AG04450 (cell line): ENCODE data around the gene HOXC12. TPM values are rescaled to one million over a fixed set of nuclear protein-coding genes. Genes with fewer than 3 reads are reported as not detected.

Experiments used
- CTCF ChIA-PET: fragments of 300-600, 350-600 bp; formaldehyde crosslinking; extraction: SDS; loops from one replicate; lab custom pipeline; 2022; ENCODE audit warnings: antibody characterized with exemption, inconsistent platforms; lab: Charles Lee
- POLR2A ChIA-PET: fragments of 350-600 bp; formaldehyde crosslinking; extraction: SDS; loops from one replicate; lab custom pipeline; 2021; ENCODE audit warnings: antibody characterized with exemption, inconsistent platforms; lab: Yijun Ruan, JAX
- DNase-seq: peaks from one replicate; pipeline ENCODE4 v3.0.0-alpha.2; 2011; ENCODE audit warnings: low read depth, low spot score
- H3K27ac ChIP-seq: one replicate; pipeline ENCODE4 v1.5.1; 2012; ENCODE audit warnings: low read depth, low read length, control low read depth
- H3K27me3 ChIP-seq: one replicate; pipeline ENCODE4 v1.6.0; 2012; ENCODE audit warnings: low read length; ENCODE audit not compliant: control insufficient read depth, insufficient read depth
- H3K4me3 ChIP-seq: 2 replicates; pipeline ENCODE4 v1.5.1; 2011; ENCODE audit warnings: mild to moderate bottlenecking, low read depth, low read length, control low read depth
- H3K9me3 ChIP-seq: 2 replicates; pipeline ENCODE4 v1.5.1; 2012; ENCODE audit warnings: low read length; ENCODE audit not compliant: control insufficient read depth, insufficient read depth
- polyA plus RNA-seq: library from polyadenylated mRNA; depleted of rRNA; stranded (reverse); fragments of >200 nt; gene quantifications from 2 replicates; pipeline ENCODE4 v1.2.3, GENCODE V29; 2011
- TF ChIP-seq, protein P1 (sequence below): IDR thresholded peaks from 2 replicates; pipeline ENCODE4 v1.5.1; 2011; ENCODE audit warnings: low read depth, low read length, control low read depth, inconsistent platforms

Gene HOXC12
- polyA plus RNA-seq, 1 experiment = not detected

DNA sequence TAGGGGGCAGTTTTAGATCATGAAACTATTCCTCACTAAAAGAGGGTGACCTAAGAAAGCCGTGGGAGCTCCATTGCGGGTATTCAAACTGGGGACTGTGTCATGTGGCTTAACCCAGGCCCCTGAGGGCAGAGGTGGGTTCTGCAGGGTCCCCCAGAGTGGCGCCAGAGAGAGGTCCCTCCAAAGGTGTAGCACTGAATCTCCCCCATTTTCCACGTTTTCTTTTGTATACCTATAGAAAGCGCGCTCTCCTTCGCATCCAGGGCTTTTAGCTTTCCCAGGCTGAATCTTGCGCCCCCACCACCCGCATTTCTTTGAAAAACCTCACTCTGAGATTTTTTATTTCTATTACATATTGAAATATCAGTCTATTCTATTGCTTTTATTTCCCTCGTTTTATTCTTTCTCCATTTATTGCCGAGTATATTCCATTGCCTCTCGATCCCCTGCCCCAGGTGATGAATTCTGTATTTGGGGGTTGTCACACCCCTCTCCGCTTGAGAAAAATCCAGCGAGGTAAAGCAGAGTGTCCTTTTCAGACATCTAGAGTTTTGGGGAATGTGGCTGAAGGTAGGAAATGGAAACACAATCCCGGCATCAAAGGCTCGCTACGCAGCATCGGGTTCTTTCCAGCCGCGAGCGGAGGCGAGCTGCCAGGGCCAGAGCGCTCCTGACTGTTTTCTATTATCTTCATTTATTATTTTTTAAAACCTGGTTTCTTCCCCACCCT lies 16.9 kb upstream of the HOXC12 start:
- ChIA-PET CTCF (no interaction called here), POLR2A (no interaction called here)
- TF ChIP-seq, protein P1, sequence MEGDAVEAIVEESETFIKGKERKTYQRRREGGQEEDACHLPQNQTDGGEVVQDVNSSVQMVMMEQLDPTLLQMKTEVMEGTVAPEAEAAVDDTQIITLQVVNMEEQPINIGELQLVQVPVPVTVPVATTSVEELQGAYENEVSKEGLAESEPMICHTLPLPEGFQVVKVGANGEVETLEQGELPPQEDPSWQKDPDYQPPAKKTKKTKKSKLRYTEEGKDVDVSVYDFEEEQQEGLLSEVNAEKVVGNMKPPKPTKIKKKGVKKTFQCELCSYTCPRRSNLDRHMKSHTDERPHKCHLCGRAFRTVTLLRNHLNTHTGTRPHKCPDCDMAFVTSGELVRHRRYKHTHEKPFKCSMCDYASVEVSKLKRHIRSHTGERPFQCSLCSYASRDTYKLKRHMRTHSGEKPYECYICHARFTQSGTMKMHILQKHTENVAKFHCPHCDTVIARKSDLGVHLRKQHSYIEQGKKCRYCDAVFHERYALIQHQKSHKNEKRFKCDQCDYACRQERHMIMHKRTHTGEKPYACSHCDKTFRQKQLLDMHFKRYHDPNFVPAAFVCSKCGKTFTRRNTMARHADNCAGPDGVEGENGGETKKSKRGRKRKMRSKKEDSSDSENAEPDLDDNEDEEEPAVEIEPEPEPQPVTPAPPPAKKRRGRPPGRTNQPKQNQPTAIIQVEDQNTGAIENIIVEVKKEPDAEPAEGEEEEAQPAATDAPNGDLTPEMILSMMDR = no peak
- peaks cover 15% of the 10 kb centered on the region; the same call in 1 of the 2 replicates for H3K9me3 ChIP-seq
- H3K27ac ChIP-seq = no peak overlapping the region
- DNase-seq = no peak
- H3K4me3 ChIP-seq = no peak overlapping the region
- H3K27me3 ChIP-seq = peaks cover 94% of the 10 kb centered on the region

DNA sequence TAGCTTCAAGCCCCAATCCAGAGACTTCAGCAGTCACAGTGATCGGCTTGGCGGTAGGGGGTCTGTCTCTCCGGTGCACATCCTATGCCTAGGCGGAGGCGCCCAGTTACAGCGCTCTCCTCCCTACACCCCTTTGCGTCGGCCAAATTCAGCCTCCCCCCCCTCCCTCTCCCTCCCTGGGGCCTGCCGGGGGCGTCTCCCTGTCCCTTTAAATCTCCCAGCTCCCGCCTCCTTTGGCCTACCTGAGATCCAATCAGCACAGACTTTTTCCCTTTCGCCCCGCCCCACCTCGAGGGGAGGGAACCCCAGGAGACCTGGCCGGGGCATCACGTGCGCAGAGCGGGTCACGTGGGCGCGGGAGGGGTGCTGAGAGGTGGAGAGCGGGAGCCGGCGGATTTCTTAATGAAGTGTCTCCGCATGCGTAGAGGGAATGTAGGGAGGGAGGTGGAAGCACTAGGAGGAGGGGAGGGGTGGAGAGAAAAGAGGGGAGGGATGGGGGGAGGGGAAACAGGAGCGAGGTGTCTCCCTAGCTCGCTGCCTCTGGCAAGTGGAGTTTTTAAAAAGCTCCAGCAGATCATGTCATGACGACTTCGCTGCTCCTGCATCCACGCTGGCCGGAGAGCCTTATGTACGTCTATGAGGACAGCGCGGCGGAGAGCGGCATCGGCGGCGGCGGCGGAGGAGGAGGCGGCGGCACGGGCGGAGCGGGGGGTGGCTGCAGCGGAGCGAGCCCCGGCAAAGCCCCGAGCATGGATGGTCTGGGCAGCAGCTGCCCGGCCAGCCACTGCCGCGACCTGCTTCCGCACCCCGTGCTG lies 16.2 kb upstream of the HOXC12 start, which contains the start of gene HOXC13:
Gene HOXC13 (plus strand): TSS at position 506 of the 815 bp plus-strand sequence. CDS start 76 bp downstream, at position 582.
- peaks cover 93% of the 10 kb centered on the region for H3K27me3 ChIP-seq
- no peak for DNase-seq
- H3K9me3 ChIP-seq = peaks cover 15% of the 10 kb centered on the region; the same call in 1 of the 2 replicates
- ChIA-PET CTCF (no interaction called here), POLR2A (no interaction called here)
- H3K27ac ChIP-seq = no peak within 1 kb of the TSS
- H3K4me3 ChIP-seq = no peak within 1 kb of the TSS
- TF ChIP-seq, protein P1 = no peak

DNA sequence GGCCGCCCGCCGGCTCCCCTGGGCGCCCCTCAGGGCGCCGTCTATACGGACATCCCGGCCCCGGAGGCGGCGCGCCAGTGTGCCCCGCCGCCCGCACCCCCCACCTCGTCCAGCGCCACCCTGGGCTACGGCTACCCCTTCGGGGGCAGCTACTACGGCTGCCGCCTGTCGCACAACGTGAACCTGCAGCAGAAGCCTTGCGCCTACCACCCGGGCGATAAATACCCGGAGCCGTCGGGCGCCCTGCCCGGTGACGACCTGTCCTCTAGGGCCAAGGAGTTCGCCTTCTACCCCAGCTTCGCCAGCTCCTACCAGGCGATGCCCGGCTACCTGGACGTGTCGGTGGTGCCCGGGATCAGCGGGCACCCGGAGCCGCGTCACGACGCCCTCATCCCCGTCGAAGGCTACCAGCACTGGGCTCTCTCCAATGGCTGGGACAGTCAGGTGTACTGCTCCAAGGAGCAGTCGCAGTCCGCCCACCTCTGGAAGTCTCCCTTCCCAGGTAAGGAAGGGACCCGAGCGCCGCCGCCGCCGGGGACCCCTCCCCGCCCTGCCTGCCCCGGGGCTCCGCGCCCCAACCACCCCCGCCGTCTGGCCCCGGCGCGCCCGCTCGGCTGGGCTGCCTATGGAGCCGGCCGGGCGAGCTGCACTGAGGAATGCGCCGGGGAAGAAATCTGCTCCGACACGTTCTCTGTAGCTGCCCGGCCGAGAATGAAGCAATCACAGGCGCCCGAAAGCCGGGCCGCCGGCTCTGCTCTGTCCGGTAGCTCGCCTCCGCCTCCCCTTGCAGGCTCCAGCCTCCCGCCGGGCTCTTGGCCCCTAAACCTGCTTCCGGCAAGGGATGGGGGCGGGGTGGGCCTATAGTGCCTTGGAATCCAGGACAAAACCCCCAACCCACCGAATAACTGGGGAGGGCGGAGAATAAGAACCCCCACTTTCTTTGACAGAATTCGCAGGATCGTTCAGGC lies 15.3 kb upstream of the HOXC12 start:
- ChIA-PET POLR2A (no interaction called here), CTCF (no interaction called here)
- DNase-seq = no peak
- Histone ChIP-seq H3K27me3 (peaks cover 93% of the 10 kb centered on the region), H3K9me3 (peaks cover 15% of the 10 kb centered on the region; the same call in 1 of the 2 replicates), H3K4me3 (no peak overlapping the region), H3K27ac (no peak overlapping the region)
- TF ChIP-seq, protein P1 = no peak

DNA sequence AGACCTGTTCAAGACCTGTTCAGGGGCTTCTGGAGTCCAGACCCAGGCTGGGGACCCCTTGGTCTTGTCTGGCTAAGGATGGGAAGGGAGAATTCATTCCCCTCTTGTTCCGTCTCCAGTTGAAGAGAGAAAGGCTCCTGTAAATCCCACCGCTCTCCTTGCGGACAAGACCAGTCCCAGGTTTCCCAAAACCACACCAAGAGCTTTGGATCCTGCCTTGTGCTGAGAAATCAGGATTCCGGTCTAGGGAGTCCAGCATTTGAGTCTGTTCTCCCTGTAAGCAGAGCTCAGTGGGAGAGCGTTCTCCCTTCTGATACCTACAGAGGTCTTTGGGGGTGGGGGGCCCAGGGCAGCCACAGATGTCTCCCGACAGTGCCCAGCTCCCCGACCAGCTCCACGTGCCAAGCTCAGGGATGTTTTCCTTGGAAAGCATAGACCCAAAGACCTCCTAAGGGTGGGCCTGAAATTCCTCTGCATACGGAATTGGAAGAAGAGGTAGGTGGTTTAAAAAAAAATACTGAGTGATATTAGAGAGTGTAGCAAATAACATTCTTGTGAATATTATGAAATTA lies 14.2 kb upstream of the HOXC12 start:
- H3K27ac ChIP-seq = no peak overlapping the region
- peaks cover 15% of the 10 kb centered on the region; the same call in 1 of the 2 replicates for H3K9me3 ChIP-seq
- ChIA-PET CTCF (no interaction called here), POLR2A (no interaction called here)
- TF ChIP-seq, protein P1 = no peak
- no peak for DNase-seq
- no peak overlapping the region for H3K4me3 ChIP-seq
- peaks cover 93% of the 10 kb centered on the region for H3K27me3 ChIP-seq
